BLaER1 treated with 17β-estradiol and CSF1 and Interleukin-3, amounts not matched to agents 10 nM and 100 nM (cell line): Measurements from ENCODE around the gene AVPI1.

ENCODE experiments used
- H3K27ac ChIP-seq, 11 experiments: shearing (Covaris generic); formaldehyde crosslinking; 2 replicates each; pipeline ENCODE4 v1.8.1; 2022
- H3K27me3 ChIP-seq, 11 experiments: shearing (Covaris generic); formaldehyde crosslinking; 2 replicates each; pipeline ENCODE4 v1.8.1; 2022
- H3K36me3 ChIP-seq, 11 experiments: shearing (Covaris generic); formaldehyde crosslinking; 2 replicates each; pipeline ENCODE4 v1.8.1; 2022
- H3K4me1 ChIP-seq, 10 experiments: shearing (Covaris generic); formaldehyde crosslinking; 2 replicates each; pipeline ENCODE4 v1.8.1; 2022
- H3K4me2 ChIP-seq, 11 experiments: shearing (Covaris generic); formaldehyde crosslinking; 2 replicates each; pipeline ENCODE4 v1.8.1; 2022
- H3K4me3 ChIP-seq, 10 experiments: shearing (Covaris generic); formaldehyde crosslinking; 2 replicates each; pipeline ENCODE4 v1.8.1; 2022
- H3K9ac ChIP-seq, 11 experiments: shearing (Covaris generic); formaldehyde crosslinking; 2 replicates each; pipeline ENCODE4 v1.8.1; 2022
- H3K9me3 ChIP-seq, 11 experiments: shearing (Covaris generic); formaldehyde crosslinking; replicated peaks in 1 of 11; 2 replicates each; pipeline ENCODE4 v1.8.1; 2022
- H4K20me1 ChIP-seq, 11 experiments: shearing (Covaris generic); formaldehyde crosslinking; 2 replicates each; pipeline ENCODE4 v1.8.1; 2022
- Cebpa-rat ChIP-seq, 11 experiments: shearing (Covaris generic); IDR thresholded peaks; 2 replicates each; pipeline ENCODE4 v1.8.1; 2022

AVPI1 gene

DNA sequence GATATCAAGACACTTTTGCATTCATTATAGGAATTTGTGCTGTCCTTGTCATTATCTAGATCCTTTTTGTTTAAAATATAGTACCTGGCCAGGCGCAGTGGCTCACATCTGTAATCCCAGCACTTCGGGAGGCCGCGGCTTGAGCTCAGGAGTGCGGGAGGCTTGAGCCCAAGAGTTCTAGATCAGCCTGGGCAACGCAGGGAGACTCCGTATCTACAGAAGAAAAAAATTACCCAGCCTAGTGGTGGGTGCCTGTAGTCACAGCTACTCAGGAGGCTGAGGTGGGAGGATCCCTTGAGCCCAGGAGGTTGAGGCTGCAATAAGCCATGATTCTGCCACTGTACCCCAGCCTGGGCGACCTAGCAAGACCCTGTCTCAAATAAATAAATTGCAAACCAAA is 53.1 kb downstream of the AVPI1 start:
- H3K4me2 ChIP-seq = no peak overlapping the region
- H3K4me1 ChIP-seq = peaks cover 0 to 6% (median 0%) of the 10 kb centered on the region in 10 experiments; a peak in 1 of 20 replicates
- TF ChIP-seq Cebpa-rat (IDR thresholded peaks at IDR 0.05) = no peak
- no peak overlapping the region for H3K4me3 ChIP-seq
- no peaks in the 10 kb centered on the region for H3K27me3 ChIP-seq
- H3K27ac ChIP-seq = no peak overlapping the region
- H4K20me1 ChIP-seq = no peaks in the 10 kb centered on the region
- no peak overlapping the region for H3K9ac ChIP-seq
- no peaks in the 10 kb centered on the region for H3K36me3 ChIP-seq
- peaks cover 0 to 11% (median 8%) of the 10 kb centered on the region in 11 experiments; a peak in 10 of 22 replicates for H3K9me3 ChIP-seq

DNA sequence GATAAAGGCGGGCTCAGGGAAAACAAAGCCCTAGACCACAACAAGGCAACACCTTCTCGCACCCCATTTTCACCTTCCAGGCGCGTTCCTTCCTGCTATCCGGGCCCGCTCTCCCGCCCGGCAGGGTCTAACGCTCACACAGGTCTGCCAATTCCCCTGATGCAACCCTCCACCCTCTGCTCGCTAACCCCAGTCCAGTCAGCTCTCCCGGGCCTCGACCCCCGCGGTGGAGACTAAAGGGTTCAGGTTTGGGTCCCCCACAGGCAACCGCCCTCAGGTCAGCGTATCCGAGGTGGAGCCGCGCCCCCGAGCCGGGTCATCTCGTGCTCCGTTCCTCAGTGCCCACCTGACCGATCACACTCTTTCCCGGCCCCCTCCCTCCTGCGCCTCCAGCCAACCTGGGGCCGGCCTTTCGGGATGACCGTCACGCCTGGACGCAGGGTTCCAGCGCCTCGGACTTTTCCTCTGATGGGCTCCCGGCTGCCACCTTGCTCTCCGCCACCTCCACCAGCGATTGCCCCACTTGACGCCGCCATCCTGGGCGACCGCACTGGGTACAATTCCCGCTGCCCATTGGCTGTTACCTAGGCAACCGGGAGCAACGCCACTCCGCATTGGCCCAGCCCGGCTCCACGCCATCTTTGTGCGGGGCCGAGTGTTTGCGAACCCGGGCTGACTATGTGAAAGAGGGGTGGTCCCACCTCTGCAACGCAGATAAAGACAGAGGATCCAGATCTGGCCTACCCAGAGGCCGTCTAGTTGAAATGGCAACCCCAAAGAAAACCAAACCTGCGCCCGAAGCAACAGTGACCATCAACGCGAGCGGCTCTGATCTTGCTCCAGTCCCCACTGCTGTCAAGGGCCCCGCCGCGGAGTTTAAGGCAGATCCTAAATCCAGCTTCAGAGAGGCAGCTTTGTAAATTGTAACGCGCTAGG is 53.8 kb downstream of the AVPI1 start, which contains the start of gene MORN4:
MORN4 (minus strand) TSS at position 552 of the 936 bp plus-strand sequence. CDS start 13,847 bp downstream, outside the sequence.
- H3K27ac ChIP-seq = no peak within 1 kb of the TSS
- peaks cover 0 to 2% (median 0%) of the 10 kb centered on the region in 10 experiments; a peak in 1 of 20 replicates for H3K4me1 ChIP-seq
- no peaks in the 10 kb centered on the region for H4K20me1 ChIP-seq
- TF ChIP-seq Cebpa-rat (IDR thresholded peaks at IDR 0.05) = no peak
- H3K27me3 ChIP-seq = no peaks in the 10 kb centered on the region
- peaks cover 0 to 11% (median 8%) of the 10 kb centered on the region in 11 experiments; a peak in 10 of 22 replicates for H3K9me3 ChIP-seq
- H3K4me2 ChIP-seq = no peak within 1 kb of the TSS
- H3K4me3 ChIP-seq = no peak within 1 kb of the TSS
- H3K9ac ChIP-seq = no peak within 1 kb of the TSS
- no peaks in the 10 kb centered on the region for H3K36me3 ChIP-seq

DNA sequence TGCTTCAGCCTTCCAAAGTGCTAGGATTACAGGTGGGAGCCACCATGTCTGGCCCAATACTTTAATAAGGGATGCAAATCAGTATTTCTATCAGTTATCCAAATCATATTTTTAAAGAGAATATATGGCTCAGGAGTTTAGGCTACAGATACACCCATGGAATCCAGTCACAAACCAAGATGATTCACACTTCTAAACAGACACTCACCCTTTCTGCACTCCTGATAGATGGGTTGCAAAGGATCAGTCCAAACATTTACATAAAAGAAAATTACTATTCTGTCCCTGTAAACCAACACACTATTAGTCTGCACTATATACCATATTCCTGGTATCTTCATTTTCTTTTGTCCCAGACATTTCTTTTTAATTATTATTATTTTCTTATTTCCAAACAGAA is 55.9 kb downstream of the AVPI1 start:
- H3K4me2 ChIP-seq = no peak overlapping the region

DNA sequence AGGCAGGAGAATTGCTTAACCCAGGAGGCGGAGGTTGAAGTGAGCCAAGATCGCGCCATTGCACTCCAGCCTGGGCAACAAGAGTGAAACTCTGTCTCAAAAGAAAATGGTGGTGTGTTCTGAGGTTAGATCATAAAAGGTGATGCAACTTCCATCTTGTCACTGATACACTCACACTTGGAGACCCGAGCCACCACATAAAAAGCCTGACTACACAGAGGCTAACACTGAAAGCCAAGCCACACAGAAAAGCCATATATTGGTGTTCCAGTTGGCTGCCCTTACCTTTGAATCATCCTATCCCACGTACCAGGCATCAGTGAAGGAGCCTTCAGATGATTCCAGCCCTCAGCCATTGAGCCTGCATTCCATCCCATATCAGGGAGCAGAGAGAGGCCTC is 57.8 kb downstream of the AVPI1 start:
- no peak overlapping the region for H3K4me3 ChIP-seq
- TF ChIP-seq Cebpa-rat (IDR thresholded peaks at IDR 0.05) = no peak
- no peaks in the 10 kb centered on the region for H3K27me3 ChIP-seq
- H4K20me1 ChIP-seq = no peaks in the 10 kb centered on the region
- H3K9ac ChIP-seq = no peak overlapping the region
- no peak overlapping the region for H3K27ac ChIP-seq
- peaks cover 0 to 11% (median 8%) of the 10 kb centered on the region in 11 experiments; a peak in 10 of 22 replicates for H3K9me3 ChIP-seq
- H3K4me1 ChIP-seq = no peaks in the 10 kb centered on the region
- H3K36me3 ChIP-seq = no peaks in the 10 kb centered on the region
- H3K4me2 ChIP-seq = no peak overlapping the region

More for the DNA sequence above, 55.9 kb downstream of the AVPI1 start:
- Histone ChIP-seq H3K36me3 (no peaks in the 10 kb centered on the region), H3K9me3 (peaks cover 0 to 11% (median 8%) of the 10 kb centered on the region in 11 experiments; a peak in 10 of 22 replicates), H3K9ac (no peak overlapping the region), H3K27me3 (no peaks in the 10 kb centered on the region), H3K4me1 (no peaks in the 10 kb centered on the region), H3K27ac (no peak overlapping the region), H4K20me1 (no peaks in the 10 kb centered on the region), H3K4me3 (no peak overlapping the region)
- TF ChIP-seq Cebpa-rat (IDR thresholded peaks at IDR 0.05) = no peak

DNA sequence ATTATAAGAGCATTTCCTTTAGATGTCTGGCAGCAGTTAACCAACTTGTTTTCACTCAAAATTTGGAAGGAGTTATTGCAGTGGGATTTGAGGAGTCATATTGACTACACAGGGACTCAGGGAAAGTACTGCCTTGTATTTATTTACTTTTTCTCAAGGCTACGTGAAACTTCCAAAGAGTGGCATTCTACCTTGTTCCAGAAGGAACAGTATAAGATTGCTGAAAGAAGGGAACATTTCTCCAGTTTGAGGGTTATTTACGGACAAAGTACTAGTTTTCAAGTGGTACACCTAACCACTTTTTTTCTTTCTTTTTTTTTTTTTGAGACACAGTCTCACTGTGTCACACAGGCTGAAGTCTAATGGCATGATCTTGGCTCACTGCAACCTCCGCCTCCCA is 58.8 kb downstream of the AVPI1 start:
- Histone ChIP-seq H3K27me3 (no peaks in the 10 kb centered on the region), H3K4me2 (no peak overlapping the region), H3K27ac (no peak overlapping the region), H3K36me3 (no peaks in the 10 kb centered on the region), H3K9me3 (peaks cover 0 to 6% (median 5%) of the 10 kb centered on the region in 11 experiments; a peak in 10 of 22 replicates), H3K9ac (no peak overlapping the region), H4K20me1 (no peaks in the 10 kb centered on the region), H3K4me1 (no peaks in the 10 kb centered on the region), H3K4me3 (no peak overlapping the region)
- no peak for TF ChIP-seq Cebpa-rat (IDR thresholded peaks at IDR 0.05)

DNA sequence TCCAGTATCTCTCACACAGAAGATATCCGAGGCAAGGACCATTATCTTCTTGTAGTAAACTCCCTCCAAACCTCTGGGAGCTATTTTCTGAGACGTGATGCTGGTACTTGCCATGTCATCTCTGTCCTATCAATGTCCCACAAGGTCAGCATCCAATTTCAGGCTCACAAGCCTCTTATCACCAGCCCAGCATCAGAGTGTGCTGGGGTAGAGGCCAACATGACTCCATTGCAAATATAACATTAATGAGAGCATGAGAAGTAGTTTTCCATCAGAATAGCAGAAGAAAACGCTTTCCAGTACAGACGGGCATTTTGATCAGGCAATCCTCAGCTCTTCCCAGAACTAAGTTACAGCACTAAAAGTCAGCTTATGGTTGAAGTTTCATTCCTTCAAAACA is 59.3 kb downstream of the AVPI1 start:
- no peak for TF ChIP-seq Cebpa-rat (IDR thresholded peaks at IDR 0.05)
- no peaks in the 10 kb centered on the region for H4K20me1 ChIP-seq
- H3K9ac ChIP-seq = no peak overlapping the region
- no peak overlapping the region for H3K4me3 ChIP-seq
- no peaks in the 10 kb centered on the region for H3K4me1 ChIP-seq
- no peaks in the 10 kb centered on the region for H3K36me3 ChIP-seq
- H3K27ac ChIP-seq = no peak overlapping the region
- H3K9me3 ChIP-seq = peaks cover 0 to 1% (median 0%) of the 10 kb centered on the region in 11 experiments; a peak in 2 of 22 replicates
- H3K27me3 ChIP-seq = no peaks in the 10 kb centered on the region
- no peak overlapping the region for H3K4me2 ChIP-seq
